NCI-H187 treated with DMSO at 0.1 percent for 48 hours (cell line): ENCODE data around the gene DSG4.

Source experiments
- DNase-seq: peaks from one replicate; lab custom pipeline; 2025; lab: John Stamatoyannopoulos, UW

The DSG4 gene

DNA sequence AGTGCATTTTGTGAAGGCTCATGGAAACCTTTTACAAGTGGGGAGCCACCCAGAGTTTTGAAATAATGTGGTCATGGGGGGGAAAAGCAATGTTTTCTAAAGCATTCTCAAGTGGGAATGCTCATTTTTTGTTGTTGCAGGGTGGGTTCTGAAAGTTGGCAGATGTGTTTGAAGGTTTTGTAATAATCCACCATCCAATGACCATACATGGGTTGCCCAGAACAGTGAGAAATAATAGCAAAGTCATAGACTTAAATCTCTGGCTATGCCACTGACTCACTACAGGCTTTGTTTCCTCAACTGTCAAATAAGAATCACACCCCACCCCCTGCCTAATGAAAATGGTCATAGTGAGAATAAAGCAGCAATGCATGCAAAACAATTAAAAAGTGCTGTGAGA lies 73.8 kb downstream of the DSG4 start:
- DNase-seq = no peak

DNA sequence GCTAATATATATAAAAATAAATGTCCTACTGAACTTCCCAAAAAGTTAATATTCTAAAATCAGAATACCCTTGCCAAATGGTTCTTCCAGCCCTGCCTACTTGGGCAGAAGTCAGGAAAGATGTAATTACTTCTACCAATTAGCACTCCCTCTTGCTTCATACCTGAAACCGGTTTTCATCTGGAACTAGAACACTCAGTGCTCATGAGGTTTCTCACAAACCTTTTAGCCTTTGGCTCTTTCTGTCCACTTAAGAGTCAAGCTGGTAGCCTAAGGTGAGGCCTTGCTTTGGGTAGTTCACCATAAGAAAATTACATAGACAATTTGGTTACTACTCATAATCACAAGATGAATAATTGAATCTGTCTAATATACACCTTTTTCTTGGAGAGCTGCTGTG lies 75.0 kb downstream of the DSG4 start:
- DNase-seq = no peak

- no peak for DNase-seq
Observed at GRCh38 chr18:31454066-31454708, 77.6 kb downstream of the DSG4 start.
